Measurements from ENCODE around the gene TOMM7. TPM values are rescaled to one million over a fixed set of nuclear protein-coding genes. Genes with fewer than 3 reads are reported as not detected.
A peak's percentile ranks its signal among the peaks of the same experiment; 100 is the strongest.

TOMM7 gene
- total and polyA plus RNA-seq, 10 of the 15 experiments (the other 5 are each of a cell fraction or from before 2014, with no cell fraction given) = 151 to 1,497 (median 322) TPM

GRCh38 chr7:22872096-22872807 lies 49.6 kb upstream of the TOMM7 start:
- intact Hi-C loops (cut with micrococcal nuclease; ENCODE audit: unreplicated experiment) = loop anchor here (1.0 kb wide), 2 partner anchors 13 to 14 kb away; no protein-coding TSS in a partner anchor
- 14% methylated on average over 7 of the region's 7 CpGs for WGBS (ENCODE audit: insufficient coverage, insufficient replicate concordance, low lambda C conversion rate, missing lambda C conversion rate)
- in situ Hi-C loops (cut with MboI) = no loop called here
- Histone ChIP-seq H3K27me3 (replicated peaks in 1 of 2; ENCODE audit: control insufficient read depth in 2 of 2, insufficient read depth in 2 of 2, low read length in 1 of 2) (no peaks in the 10 kb centered on the region), H3K4me3 (0 out of 2 replicates have a peak overlapping the region, but pooled peaks have one; percentile 18), H3K4me1 (ENCODE audit: control insufficient read depth, insufficient read depth, low read length) (peaks cover 7% of the 10 kb centered on the region), H3K27ac (ENCODE audit: control insufficient read depth, insufficient read depth) (peak overlapping the region; percentile 62), H4K20me1 (ENCODE audit: control insufficient read depth, insufficient read depth) (no peaks in the 10 kb centered on the region), H3K79me2 (ENCODE audit: control insufficient read depth, insufficient read depth, low read length) (no peaks in the 10 kb centered on the region), H3K4me2 (ENCODE audit: control insufficient read depth, insufficient read depth) (peak overlapping the region; percentile 72), H3K9me3 (replicated peaks; ENCODE audit: control insufficient read depth, insufficient read depth, low read length) (no peaks in the 10 kb centered on the region), H3K9ac (ENCODE audit: control insufficient read depth, insufficient read depth, low read length) (peak overlapping the region; percentile 10; the same call in 1 of the 2 replicates), H3K36me3 (ENCODE audit: control insufficient read depth in 2 of 2, insufficient read depth in 2 of 2, low read length in 1 of 2) (peaks cover 0 to 4% of the 10 kb centered on the region in 2 experiments; a peak in 1 of 4 replicates), H2AFZ (ENCODE audit: control insufficient read depth, low read depth, low read length) (peak overlapping the region; percentile 73)
- ChIA-PET CTCF (interaction anchor here (0.5 to 7.1 kb wide), 9 partner anchors 12 to 228 kb away, joined by 4 to 45 read pairs (median 5); no protein-coding TSS in a partner anchor), POLR2A (interaction anchor here (0.8 to 5.9 kb wide), 7 partner anchors 10 to 183 kb away, joined by 3 to 61 read pairs (median 15); no protein-coding TSS in a partner anchor), SMC1A (ENCODE audit: uncharacterized antibody, unreplicated experiment) (interaction anchor here (0.6 to 4.9 kb wide), 17 partner anchors 11 to 607 kb away, joined by 3 to 78 read pairs (median 5); no protein-coding TSS in a partner anchor), RAD21 (ENCODE audit: unreplicated experiment) (interaction anchor here (1.0 to 7.7 kb wide), 11 partner anchors 9 to 234 kb away, joined by 3 to 46 read pairs (median 5); no protein-coding TSS in a partner anchor)
- FAIRE-seq (peak; percentile 96), ATAC-seq (peak; percentile 99), DNase-seq (ENCODE audit: low read depth, low spot score) (peak; percentile 69)
- no TSS peak for BruUV-seq (replicated peaks)
- TF ChIP-seq CREB1 (IDR thresholded peaks at IDR 0.05; ENCODE audit: low read depth) (peak; percentile 96), RELB (IDR thresholded peaks at IDR 0.05; ENCODE audit: low read depth) (no peak), CHD4 (IDR thresholded peaks at IDR 0.05) (no peak), SRF (IDR thresholded peaks at IDR 0.05; ENCODE audit: low read depth in 2 of 2, low read length in 2 of 2) (no peak), USF2 (IDR thresholded peaks at IDR 0.05; ENCODE audit: borderline replicate concordance, low read depth, low read length) (peak; percentile 63; the same call in 1 of the 2 replicates), PKNOX1 (IDR thresholded peaks at IDR 0.05) (peak; percentile 31; the same call in 1 of the 2 replicates), RCOR1 (conservative IDR thresholded peaks at IDR 0.05; ENCODE audit: low read depth, low read length) (no peak), CHD2 (IDR thresholded peaks at IDR 0.05; ENCODE audit: borderline replicate concordance, low read depth, low read length) (peak; percentile 44; the same call in 1 of the 2 replicates), USF1 (IDR thresholded peaks at IDR 0.05; ENCODE audit: borderline replicate concordance, extremely low read length, insufficient read depth, low read depth, low read length) (peak; percentile 49), E2F8 (IDR thresholded peaks at IDR 0.05; ENCODE audit: low read depth, partially characterized antibody) (no peak), DPF2 (IDR thresholded peaks at IDR 0.05) (0 out of 2 replicates have a peak, but pooled peaks have one; percentile 27), ATF7 (IDR thresholded peaks at IDR 0.05; ENCODE audit: low read depth) (peak; percentile 52)
